Dermis microvascular lymphatic vessel endothelial cell (primary cell): ENCODE results near the gene FAM200A. TPM values are rescaled to one million over a fixed set of nuclear protein-coding genes. Genes with fewer than 3 reads are reported as not detected.
"Not testable (repeated sequence)": the region's sequence is repeated elsewhere in the genome, so short reads cannot be mapped to it uniquely, and the experiment has no call there.

Experiments used
- DNase-seq, 2 donors: peaks; one replicate each; pipeline versions ENCODE4 v3.0.0 to v3.0.0-alpha.2; 2010; ENCODE audit warnings: low read depth in 2 of 2
- total RNA-seq: library from RNA; depleted of rRNA; stranded (reverse); fragments of >200 nt; gene quantifications from 2 replicates; pipeline ENCODE4 v1.2.1, GENCODE V29; 2014

The FAM200A gene
- 3.7 and 4.7 TPM in 2 replicates for total RNA-seq

DNA sequence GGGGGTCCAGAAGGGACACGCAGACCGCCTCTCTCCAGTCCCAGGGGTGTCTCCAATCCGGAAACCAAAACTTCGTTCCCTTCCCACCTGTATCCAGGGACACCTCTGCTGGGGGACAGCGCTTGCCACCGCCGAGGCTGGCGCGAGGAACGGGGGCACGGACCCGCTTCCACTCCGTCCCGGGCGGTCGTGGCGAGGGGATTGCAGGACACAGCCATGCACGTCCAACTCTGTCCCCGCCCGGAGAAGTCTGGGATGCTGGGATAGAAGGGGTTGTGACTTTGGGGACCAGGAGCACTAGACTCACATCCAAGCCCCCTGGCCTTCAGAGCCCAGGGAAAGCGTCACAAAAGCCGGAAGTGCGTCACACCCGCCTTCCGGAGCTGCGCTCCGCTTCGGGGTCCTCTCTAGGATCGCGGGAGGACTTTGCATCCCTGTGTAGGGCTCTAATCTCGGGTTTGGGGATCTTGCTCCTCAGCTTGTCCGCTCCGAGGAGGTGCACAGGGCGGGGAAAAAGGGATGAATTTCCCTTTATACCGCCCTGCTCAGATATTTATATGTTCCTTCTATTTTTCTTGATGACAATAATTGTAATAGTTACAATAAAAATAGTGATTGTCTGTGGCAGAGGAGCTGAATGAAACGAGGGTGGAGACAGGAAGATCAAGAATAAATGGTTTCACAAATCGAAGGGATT is at the start of gene FAM200A:
TSS of gene FAM200A (minus strand) at position 348 of the 697 bp plus-strand sequence. CDS start 3,707 bp downstream, outside the sequence.
- DNase-seq: peak; percentile 90 to 94

DNA sequence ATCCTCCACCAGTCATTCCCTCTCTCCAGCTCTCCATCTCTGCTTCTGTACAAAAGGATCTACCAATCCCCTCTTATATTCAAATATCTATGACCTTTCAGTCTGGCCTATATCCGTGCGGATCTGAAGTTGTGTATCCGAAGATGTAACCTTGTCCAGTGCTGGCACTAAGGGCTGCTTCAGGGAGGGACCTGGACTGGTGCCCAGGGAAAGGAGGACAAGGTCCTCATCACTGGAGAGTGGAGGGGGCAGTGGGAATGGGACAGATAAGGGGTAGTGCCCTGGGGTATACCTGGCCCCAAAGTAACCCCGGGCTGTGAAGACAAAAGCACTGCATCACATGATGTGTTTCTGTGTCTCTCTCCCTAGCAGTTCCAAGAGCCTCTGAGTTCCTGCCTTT is 47.9 kb upstream of the FAM200A start:
- DNase-seq: no peak

DNA sequence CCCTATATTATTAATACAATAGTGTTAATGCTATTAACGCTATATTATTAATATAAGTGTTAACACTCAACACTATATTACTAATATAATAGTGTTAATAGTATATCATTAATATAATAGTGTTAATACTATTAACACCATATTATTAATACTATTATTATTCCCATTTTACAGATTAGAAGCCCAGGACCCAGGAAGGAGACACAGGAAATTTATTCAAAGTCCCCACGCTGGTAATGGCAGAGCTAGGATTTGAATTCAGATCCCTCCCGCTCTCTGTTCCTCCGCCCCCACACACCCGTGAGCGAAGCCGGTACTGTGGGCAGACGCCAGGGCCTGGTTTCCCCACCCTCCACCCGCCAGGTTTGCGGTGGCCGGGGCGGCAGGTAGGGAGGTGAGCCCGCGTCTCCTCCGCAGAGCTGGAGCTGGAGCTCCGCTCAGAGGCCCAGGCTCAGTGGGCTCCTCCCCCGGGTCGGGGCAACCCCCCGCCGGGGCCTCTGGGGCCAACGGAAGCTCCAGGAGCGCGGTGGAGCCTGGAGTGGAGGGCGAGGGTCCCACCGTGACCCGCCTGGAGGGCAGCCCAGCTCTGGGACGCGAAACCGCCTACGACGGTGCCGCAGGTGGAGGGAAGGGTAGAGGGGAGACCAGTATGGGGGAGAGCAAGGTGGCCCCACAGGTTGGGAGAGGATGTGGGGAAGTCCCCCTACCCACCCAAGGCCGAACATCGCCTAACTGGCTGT is 46.0 kb upstream of the FAM200A start, which contains the start of gene TMEM225B:
TSS of gene TMEM225B (plus strand) at position 506 of the 740 bp plus-strand sequence. CDS start 6,122 bp downstream, outside the sequence.
- DNase-seq: no peak

DNA sequence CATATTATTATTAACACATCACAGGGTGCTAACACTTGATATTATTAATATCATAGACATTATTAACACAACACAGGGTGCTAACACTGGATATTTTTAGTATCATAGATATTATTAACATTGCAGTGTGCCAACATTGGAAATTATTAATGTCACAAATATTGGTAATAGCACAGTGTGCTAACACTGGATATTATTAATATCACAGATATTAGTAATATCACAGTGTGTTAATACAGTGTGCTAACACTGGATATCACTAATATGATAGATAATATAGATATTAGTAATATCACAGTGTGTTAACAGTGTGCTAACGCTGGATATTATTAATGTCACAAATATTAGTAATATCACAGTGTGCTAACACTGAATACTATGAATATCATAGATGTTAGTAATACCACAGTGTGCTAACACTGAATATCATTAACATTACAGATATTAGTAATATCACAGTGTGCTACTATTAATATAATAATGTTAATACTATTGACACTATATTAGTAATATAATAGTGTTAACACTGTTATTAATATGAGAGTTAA is 44.6 kb upstream of the FAM200A start:
- DNase-seq: no peak

DNA sequence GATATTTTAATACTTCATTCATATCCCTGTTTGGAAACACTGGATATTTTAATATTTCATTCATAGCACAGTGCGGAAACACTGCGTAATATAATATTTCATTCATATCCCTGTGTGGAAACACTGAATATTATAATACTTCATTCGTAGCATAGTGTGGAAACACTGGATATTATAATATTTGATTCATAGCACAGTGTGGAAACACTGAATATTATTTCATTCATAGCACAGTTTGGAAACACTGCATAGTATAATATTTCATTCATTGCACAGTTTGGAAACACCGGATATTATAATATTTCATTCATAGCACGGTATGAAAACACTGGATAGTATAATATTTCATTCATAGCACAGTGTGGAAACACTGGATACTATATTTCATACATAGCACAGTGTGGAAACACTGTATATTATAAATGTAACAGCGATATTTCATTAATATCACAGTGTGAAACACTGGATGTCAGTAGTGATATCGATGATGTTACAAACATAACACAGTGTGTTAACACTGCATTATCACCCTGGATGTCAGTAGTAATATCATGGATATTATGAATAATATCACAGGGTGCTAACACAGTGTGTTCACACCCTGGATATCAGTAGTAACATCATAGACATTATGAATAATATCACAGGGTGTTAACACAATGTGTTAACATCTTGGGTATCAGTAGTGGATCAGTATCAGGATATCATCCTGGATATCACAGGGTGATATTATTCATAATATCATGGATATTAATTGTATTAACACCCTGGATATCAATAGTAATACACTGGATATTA is 43.2 kb upstream of the FAM200A start:
- DNase-seq: no peak

DNA sequence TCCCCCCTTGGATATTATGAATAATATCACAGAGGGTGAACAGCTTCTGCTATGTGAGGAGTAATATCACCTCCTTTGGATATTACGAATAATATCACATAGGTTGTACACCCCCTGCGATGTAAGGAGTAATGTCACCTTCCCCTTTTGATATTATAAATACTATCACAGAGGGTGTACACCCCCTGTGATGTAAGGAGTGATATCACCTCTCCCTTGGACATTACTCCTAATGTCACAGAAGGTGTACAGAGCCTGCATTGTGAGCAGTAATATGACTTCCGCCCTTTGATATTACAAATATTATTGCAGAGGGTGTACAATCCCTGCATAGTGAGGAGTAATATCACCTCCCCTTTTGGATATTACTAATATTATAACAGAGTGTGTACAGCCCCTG is 37.0 kb upstream of the FAM200A start:
- no peak for DNase-seq

DNA sequence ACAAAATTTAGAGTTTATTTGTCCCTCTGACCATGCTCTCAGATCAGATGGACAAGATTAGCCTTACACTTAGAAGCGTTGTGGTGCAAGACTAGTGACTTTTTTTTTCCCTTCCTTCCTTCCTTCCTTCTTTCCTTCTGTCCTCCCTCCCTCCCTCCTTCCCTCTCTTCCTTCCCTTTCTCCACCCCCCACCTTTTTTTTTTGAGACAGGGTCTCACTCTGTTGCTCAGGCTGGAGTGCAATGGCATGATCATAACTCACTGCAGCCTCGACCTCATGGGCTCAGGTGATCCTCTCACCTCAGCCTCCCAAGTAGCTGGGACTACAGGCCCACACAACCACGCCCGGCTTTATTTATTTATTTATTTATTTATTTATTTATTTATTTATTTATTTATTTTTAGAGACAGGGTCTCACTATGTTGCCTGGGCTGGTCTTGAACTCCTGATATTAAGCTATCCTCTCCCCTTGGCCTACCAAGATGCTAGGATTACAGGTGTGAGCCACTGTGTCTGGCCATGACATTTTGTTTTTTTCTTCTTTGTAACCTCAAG is 28.9 kb upstream of the FAM200A start:
- not testable (repeated sequence) for DNase-seq

DNA sequence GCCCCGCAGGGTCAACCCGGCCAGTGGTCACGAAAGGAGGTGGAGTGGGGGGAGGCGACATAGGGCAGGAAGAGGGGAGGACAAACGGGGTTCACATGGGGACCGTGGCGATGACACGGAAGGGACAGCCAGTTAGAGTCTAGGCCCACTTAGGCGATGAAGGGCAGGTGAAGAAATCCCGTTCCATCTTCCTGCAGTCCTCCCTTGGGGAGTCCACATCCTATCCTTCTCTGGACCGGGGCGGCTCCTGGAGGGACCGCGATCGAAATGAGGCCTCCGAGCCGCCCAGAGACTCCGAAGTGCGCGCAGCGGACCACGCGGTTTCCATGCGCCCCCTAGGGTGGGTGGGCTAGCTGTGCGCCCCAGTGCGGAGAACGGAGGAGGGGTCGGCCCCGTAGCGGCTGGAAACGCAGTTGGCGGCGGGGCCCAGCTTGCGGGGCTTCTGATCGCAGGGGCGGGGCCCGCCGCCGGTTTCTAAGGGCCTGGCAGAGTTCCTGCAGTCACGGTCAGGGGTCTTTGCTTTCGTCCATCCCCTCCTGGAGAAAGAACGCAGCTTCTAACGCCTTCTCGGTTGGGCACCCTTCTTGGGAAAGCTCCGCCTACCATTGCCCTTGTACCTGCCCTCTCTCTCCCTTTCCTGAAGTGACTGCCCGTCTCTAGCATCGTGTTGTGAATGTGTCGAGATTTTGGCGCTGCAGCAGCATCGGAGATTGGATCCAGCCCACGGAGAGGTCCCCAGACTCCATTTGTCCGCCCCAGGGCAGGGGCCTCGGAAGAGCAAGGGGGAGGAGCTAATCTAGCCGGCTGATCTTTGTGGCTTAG is 28.3 kb upstream of the FAM200A start:
- DNase-seq: peak in 1 of 2 donors; percentile 52

DNA sequence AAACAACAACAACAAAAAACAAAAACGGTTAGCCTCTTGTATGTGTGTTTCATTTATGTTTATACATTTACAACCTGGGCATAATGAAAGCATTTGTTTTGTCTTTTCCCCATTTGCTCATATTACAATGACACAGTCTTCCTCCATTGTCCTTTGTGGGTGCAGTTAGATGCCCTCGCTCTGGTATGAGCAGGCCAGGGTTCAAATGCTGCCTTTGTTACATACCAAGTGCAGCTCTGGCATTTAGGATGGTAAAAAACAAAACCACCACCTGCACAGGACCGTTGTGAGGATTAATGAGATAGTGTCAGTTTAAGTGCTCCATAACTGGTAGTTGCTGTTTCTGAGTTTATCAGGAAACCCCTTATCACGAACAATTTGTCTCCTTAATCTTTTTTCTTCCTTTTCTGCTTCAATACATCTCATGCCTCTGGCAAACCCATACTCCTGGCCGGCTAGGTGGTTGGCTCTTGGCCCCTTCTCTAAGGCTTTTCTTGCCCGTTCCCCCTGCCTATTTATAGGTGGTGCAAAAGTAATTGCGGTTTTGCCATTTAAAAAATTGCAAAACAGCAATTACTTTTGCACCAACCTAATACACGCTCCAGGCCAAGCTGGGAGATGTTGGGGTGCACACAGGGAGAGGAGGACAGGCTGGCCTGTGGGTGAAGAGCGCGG is 27.5 kb upstream of the FAM200A start:
- DNase-seq: no peak

DNA sequence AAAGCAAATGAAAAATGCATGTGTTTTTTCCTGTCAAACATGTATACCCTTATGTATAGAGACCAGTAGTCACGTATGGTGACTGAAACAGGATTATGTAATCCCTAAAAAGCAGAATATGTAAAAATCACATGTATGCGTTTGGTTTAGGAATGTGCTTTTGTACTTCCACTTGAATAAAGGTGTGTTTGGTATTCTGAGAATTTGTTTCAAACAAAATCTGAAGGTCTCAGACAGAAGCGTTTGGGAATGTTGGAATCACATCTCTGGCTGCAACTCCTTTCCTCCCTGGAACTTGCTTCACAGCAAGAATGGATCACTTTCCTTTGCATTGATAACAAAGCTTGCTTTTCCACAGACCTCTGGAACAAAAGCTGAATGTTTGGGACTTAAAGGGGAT is 24.3 kb upstream of the FAM200A start:
- no peak for DNase-seq

DNA sequence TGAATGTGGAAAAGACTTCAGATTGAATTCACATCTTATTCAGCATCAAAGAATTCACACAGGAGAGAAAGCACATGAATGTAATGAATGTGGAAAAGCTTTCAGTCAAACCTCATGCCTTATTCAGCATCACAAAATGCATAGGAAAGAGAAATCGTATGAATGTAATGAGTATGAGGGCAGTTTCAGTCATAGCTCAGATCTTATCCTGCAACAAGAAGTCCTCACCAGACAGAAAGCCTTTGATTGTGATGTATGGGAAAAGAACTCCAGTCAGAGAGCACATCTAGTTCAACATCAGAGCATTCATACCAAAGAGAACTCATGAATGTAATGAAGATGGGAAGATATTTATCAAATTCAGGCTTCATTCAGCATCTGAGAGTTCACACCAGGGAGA is 21.3 kb upstream of the FAM200A start:
- no peak for DNase-seq

DNA sequence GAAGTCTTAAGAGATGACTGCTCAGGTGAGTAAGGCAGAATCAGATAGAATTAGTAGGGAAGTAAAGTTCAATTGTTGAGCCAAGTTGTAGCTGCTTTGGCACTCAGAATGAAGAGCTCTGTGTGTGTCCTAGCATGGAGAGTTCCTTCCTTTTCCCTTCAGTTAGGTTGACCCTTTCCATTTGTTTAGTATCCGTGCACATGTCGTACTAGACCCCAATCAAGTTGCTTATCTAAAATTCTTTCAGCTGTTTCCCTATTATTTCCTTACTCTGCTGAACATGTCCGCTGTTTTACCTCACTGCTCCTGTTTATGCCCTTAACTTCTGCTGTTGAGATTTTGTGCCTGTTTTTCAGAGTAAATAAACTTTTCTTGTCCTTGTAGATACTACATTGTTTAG is 19.9 kb upstream of the FAM200A start:
- DNase-seq: peak in 1 of 2 donors; percentile 20

DNA sequence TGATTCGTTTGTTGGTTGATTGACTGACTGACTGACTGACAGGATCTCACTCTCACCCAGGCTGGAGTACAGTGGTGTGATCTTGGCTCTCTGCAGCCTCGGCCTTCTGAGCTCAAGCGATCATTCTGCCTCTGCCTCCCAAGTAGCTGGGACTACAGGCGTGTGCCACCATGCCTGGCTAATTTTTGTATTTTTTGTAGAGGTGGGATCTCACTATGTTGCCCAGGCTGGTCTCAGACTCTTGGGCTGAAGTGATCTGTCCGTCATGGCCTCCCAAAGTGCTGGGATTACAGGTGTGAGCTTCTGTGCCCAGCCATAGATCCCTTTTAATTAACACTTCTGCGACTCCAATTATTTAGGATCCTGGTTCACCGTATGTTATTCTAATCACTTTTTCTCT is 16.9 kb upstream of the FAM200A start:
- DNase-seq: not testable (repeated sequence)

DNA sequence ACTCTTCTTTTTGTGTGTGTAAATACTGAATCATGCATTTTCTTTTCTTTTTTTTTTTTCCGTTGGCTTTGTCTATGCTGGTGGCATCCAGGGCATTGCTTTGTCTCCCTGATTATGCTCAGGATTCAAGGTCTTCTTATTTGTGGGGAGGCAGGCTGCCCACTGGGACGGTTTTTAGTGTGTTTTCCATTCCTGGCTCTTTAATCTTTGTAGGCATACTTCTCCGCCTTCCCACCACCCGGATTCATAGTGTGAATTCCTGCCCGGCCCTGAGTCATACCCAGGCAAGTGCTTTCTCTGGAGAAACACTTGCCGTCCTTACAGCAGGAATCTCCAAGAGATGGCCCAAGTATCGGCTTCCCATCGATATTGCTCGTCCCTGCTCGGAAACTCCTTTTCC is 11.7 kb upstream of the FAM200A start:
- no peak for DNase-seq

DNA sequence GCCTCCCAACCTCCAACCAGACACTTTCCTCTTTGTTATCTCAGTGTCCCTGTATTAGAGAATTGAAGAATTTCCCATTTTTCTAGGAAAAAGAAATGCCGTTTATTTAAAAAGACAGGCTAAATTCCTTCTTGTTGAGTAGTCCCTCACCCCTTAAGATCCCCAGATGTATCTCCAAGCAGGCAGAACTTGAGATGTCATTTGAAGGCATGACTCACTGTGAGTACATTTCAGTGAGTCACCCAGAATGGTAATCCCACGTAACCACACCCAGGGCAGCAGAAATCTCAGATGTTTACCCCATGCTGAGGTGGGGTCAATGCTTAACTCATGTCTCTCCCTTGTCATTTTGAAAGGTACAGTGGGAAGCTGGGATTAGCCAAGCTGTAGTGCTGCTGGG is 10.9 kb upstream of the FAM200A start:
- peak in 1 of 2 donors; percentile 73 for DNase-seq

DNA sequence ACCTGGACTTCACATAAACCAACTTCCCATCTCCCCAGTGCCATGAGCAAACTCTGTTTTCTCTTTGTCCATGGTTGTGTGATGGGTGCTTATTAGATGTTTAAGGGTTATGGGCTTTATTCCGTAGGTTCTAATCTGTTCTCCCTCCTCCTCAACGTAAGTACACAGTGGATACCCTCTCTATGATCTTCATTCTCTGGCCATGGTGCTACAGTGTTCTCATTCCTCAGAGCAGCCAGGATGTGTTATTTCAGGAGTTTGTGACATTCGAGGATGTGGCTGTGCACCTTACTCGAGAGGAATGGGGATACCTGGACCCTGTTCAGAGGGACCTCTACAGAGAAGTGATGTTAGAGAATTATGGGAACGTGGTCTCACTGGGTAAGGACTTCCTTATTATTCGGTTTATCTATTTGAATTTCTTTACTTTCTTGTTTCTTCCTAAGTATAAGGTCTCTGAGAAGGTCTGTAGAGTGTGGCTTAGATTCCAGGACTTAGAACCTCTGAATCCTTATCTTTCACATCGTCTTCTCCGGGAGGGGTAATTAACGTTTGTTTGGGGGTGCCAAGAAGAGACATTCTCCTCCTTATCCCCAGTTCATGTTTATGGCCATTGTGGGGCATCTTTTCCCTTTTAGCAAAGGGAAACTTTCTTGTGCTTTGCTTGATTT is 10.3 kb upstream of the FAM200A start:
- no peak for DNase-seq

DNA sequence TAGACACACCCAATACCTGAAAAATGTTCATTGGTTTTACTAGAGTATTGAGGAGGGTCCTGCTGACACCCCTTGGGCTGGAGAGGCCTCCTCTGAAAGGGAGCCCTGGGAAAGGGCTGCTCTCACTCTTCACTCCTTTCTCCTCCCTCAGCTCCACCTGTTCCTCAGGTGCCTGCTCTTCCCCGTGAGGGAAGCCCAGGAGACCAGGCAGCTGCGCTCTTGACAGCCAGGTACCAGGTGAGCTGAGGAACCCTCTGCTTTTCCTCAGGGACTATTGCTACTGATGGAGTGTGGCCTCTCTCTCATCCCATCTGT is 9.8 kb upstream of the FAM200A start:
- no peak for DNase-seq

DNA sequence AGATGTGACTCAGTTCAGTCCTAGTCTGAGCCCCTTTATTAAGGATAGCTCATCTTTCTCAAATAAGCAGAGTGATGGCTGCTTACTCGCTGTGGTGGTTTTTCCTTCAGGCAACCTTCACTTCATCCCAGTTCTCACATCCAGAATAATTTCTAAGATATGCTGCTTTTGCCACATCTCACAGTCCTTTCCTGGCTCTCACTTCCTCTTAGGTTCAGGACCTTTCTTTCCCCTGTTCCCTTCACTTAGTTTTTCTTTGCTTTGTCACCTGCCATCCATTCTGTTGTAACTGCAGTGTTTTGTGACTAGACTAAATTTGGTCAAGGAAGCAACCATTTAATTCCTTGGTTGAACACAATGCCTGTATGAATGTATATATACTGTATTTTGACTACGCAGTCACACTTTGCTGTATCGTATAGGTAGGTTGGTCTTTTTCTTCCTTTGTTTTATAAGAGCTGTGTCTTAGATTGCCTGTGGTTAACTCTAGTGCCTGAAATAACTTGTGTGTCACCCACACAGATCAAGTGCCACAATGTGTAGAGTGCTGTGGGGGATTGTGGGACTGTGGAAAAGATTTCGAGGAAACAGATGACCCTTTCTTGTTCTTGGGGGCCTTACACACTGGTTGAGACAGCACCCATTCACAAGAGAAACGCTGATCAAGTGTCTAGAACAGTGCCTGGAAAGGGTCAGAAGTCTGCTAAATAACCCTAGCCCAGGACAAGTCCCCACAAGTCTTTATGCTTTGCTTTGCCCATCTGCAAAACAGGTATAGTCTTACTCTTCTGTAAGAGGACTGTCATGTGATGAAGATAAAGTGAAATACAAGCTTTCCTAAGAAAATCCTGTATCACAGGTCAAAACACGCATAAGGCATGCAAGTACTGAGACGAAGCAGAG is 9.2 kb upstream of the FAM200A start:
- no peak for DNase-seq
